CD4-positive, alpha-beta T cell (primary cell): ENCODE results near the gene RACK1. TPM values are rescaled to one million over a fixed set of nuclear protein-coding genes. Genes with fewer than 3 reads are reported as not detected.
A peak's percentile ranks its signal among the peaks of the same experiment; 100 is the strongest.
"Not testable (repeated sequence)": the region's sequence is repeated elsewhere in the genome, so short reads cannot be mapped to it uniquely, and the experiment has no call there.

Experiments used
- ATAC-seq: fragments of 200-7000 bp; cut with Tn5 transposase; one replicate; pipeline ENCODE4 v1.10.0; 2022; ENCODE audit warnings: mild to moderate bottlenecking; ENCODE audit not compliant: poor library complexity
- CTCF ChIA-PET: fragments of 350-600 bp; sonication (Branson Sonifier 250); formaldehyde crosslinking; loops from one replicate; lab custom pipeline; 2021; ENCODE audit warnings: antibody characterized with exemption, inconsistent platforms; lab: Charles Lee
- POLR2A ChIA-PET: fragments of 350-600 bp; sonication (Branson Sonifier 250); formaldehyde crosslinking; loops from one replicate; lab custom pipeline; 2021; ENCODE audit warnings: antibody characterized with exemption, inconsistent platforms; lab: Charles Lee
- DNase-seq, 14 experiments: peaks; one replicate each; pipeline ENCODE4 v3.0.0-alpha.2; 2013 to 2020; ENCODE audit warnings: mixed read lengths in 2 of 14
- H3K27ac ChIP-seq, 2 donors: one replicate each; pipeline versions ENCODE4 v1.5.1 to v1.7.0; 2013; ENCODE audit warnings: low read length in 2 of 2, low read depth in 1 of 2, mild to moderate bottlenecking in 1 of 2
- H3K27me3 ChIP-seq, 2 experiments: 1 replicate in 1 of 2; 2 replicates in 1 of 2; pipeline versions ENCODE4 v1.6.1 to v1.7.0; 2013; ENCODE audit warnings: low read length in 2 of 2, control low read depth in 1 of 2, mild to moderate bottlenecking in 1 of 2, moderate library complexity in 1 of 2; ENCODE audit not compliant: insufficient read depth in 2 of 2, control insufficient read depth in 1 of 2
- H3K36me3 ChIP-seq: one replicate; pipeline ENCODE4 v1.6.1; 2013; ENCODE audit warnings: low read length, control low read depth; ENCODE audit not compliant: insufficient read depth
- H3K4me1 ChIP-seq: one replicate; pipeline ENCODE4 v1.6.1; 2013; ENCODE audit warnings: low read length, control low read depth; ENCODE audit not compliant: insufficient read depth
- H3K4me3 ChIP-seq: one replicate; pipeline ENCODE4 v1.5.1; 2013; ENCODE audit warnings: mild to moderate bottlenecking, low read length, moderate library complexity
- H3K9me3 ChIP-seq, 2 experiments: 1 replicate in 1 of 2; 2 replicates in 1 of 2; pipeline versions ENCODE4 v1.6.1 to v1.7.0; 2013; ENCODE audit warnings: low read length in 2 of 2, mild to moderate bottlenecking in 2 of 2, control low read depth in 1 of 2, moderate library complexity in 1 of 2; ENCODE audit not compliant: control insufficient read depth in 1 of 2, insufficient read depth in 1 of 2
- H3K27ac Mint-ChIP-seq: one replicate; pipeline ENCODE4 v1.8.0; 2020; ENCODE audit warnings: mixed read lengths
- H3K27me3 Mint-ChIP-seq: one replicate; pipeline ENCODE4 v1.8.0; 2021; ENCODE audit warnings: mixed read lengths
- H3K36me3 Mint-ChIP-seq: one replicate; pipeline ENCODE4 v1.8.0; 2021; ENCODE audit warnings: low read depth, mixed read lengths
- H3K4me1 Mint-ChIP-seq: one replicate; pipeline ENCODE4 v1.8.0; 2021; ENCODE audit warnings: low read depth, mixed read lengths
- H3K4me3 Mint-ChIP-seq: one replicate; pipeline ENCODE4 v1.8.0; 2020; ENCODE audit warnings: mild to moderate bottlenecking, mixed read lengths
- H3K9me3 Mint-ChIP-seq: one replicate; pipeline ENCODE4 v1.8.0; 2020; ENCODE audit warnings: mixed read lengths
- intact Hi-C, 2 experiments: fragments of 100-400 bp; cut with DNase I in 1 of 2; cut with micrococcal nuclease in 1 of 2; formaldehyde crosslinking; loops; one replicate each; pipeline versions ENCODE4 v1.15.1 to v1.9.0; 2023 to 2025; cut with DNase I, micrococcal nuclease
- polyA plus RNA-seq, 2 donors: library from polyadenylated mRNA; unstranded; fragments of 120-200 nt; gene quantifications; one replicate each; pipeline ENCODE4 v1.2.1, GENCODE V29; 2013
- total RNA-seq, 174 experiments: library from RNA in 2 of 174; stranded (reverse) in 2 of 174; gene quantifications; one replicate each; pipeline ENCODE4 v1.2.3 and lab custom pipeline; 2021 to 2026
- TF ChIP-seq, protein P1 (sequence below): fragments of 200-600 bp; IDR thresholded peaks from one replicate; pipeline ENCODE4 v1.8.0; 2022; ENCODE audit warnings: antibody characterized with exemption, mild to moderate bottlenecking

RACK1 gene
- total RNA-seq, result 1,000 to 10,000 TPM; 2,499 to 2,682 TPM
- 3,429 TPM for polyA plus RNA-seq (2013, experiment 1 of 2)
- polyA plus RNA-seq (2013, experiment 2 of 2), result 3,467 TPM
- total RNA-seq (lab: John Stamatoyannopoulos, UW), result 1,034 to 2,481 (median 1,681) reads per million in 172 experiments

GRCh38 chr5:181243564-181244343, at the start of gene RACK1:
Gene RACK1, minus strand, starts transcription at chr5:181243906. Its CDS starts 106 bp downstream, at chr5:181243800.
- no peaks in the 10 kb centered on the region for H3K9me3 ChIP-seq
- peak within 1 kb of the TSS; percentile 95 for H3K4me3 Mint-ChIP-seq
- H3K27me3 ChIP-seq, result no peaks in the 10 kb centered on the region
- peak within 1 kb of the TSS; percentile 94 for H3K4me3 ChIP-seq
- peak within 1 kb of the TSS; percentile 81 to 90 for H3K27ac ChIP-seq
- no peaks in the 10 kb centered on the region for H3K27me3 Mint-ChIP-seq
- H3K4me1 ChIP-seq, result peaks cover 87% of the 10 kb centered on the region
- POLR2A ChIA-PET, result interaction anchor here (0.7 to 14.5 kb wide), 14 partner anchors 8 to 59 kb away, joined by 3 to 244 read pairs (median 6); partner anchors contain the start of genes TRIM41, TRIM52 and TRIM7
- peak within 1 kb of the TSS; percentile 96 for H3K27ac Mint-ChIP-seq
- TF ChIP-seq, protein P1, sequence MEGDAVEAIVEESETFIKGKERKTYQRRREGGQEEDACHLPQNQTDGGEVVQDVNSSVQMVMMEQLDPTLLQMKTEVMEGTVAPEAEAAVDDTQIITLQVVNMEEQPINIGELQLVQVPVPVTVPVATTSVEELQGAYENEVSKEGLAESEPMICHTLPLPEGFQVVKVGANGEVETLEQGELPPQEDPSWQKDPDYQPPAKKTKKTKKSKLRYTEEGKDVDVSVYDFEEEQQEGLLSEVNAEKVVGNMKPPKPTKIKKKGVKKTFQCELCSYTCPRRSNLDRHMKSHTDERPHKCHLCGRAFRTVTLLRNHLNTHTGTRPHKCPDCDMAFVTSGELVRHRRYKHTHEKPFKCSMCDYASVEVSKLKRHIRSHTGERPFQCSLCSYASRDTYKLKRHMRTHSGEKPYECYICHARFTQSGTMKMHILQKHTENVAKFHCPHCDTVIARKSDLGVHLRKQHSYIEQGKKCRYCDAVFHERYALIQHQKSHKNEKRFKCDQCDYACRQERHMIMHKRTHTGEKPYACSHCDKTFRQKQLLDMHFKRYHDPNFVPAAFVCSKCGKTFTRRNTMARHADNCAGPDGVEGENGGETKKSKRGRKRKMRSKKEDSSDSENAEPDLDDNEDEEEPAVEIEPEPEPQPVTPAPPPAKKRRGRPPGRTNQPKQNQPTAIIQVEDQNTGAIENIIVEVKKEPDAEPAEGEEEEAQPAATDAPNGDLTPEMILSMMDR, result no peak
- H3K36me3 ChIP-seq, result peaks cover 44% of the 10 kb centered on the region
- peaks cover 59% of the 10 kb centered on the region for H3K36me3 Mint-ChIP-seq
- no peaks in the 10 kb centered on the region for H3K9me3 Mint-ChIP-seq
- DNase-seq (peak; percentile 84 to 95 (median 88)), ATAC-seq (peak; percentile 75)
- CTCF ChIA-PET, result interaction anchor here (0.6 to 1.0 kb wide), 2 partner anchors 18 to 20 kb away, joined by 3 read pairs; partner anchors contain the start of gene TRIM52
- intact Hi-C loops, result loop anchor here (1.0 to 10.0 kb wide), 6 partner anchors 17 to 1619 kb away; partner anchors contain the start of genes HNRNPH1 (in 1 of the 2), MGAT1 (in 1 of the 2), TRIM7 (in 1 of the 2) and ZFP62 (in 1 of the 2)
- peaks cover 76% of the 10 kb centered on the region for H3K4me1 Mint-ChIP-seq

DNA sequence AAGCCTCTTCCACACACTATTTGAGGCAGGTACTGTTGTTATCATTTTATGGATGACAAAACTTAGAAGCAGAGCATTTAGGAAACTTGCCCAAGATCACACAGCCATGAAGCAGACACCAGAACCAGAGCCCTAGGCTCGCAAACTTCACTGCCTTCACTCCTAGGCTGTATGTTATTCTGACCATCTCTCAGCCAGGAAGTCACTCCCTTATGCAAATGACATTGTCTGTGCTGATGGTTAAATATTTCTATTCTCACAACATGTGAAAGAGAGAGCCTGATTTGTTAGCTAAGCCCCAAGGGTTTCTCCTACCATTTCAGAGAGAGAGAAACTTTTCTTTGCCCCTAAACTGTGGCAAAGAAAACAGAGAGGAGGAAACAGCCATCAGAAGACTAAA, 43.6 kb upstream of the RACK1 start:
- ATAC-seq, H3K36me3 Mint-ChIP-seq, H3K27ac ChIP-seq, H3K4me3 ChIP-seq, H3K4me1 Mint-ChIP-seq, H3K9me3 Mint-ChIP-seq, H3K4me3 Mint-ChIP-seq, CTCF ChIA-PET, H3K9me3 ChIP-seq, H3K36me3 ChIP-seq, intact Hi-C loops, H3K27me3 Mint-ChIP-seq, DNase-seq, H3K4me1 ChIP-seq, H3K27ac Mint-ChIP-seq, POLR2A ChIA-PET, H3K27me3 ChIP-seq: not testable (repeated sequence)

DNA sequence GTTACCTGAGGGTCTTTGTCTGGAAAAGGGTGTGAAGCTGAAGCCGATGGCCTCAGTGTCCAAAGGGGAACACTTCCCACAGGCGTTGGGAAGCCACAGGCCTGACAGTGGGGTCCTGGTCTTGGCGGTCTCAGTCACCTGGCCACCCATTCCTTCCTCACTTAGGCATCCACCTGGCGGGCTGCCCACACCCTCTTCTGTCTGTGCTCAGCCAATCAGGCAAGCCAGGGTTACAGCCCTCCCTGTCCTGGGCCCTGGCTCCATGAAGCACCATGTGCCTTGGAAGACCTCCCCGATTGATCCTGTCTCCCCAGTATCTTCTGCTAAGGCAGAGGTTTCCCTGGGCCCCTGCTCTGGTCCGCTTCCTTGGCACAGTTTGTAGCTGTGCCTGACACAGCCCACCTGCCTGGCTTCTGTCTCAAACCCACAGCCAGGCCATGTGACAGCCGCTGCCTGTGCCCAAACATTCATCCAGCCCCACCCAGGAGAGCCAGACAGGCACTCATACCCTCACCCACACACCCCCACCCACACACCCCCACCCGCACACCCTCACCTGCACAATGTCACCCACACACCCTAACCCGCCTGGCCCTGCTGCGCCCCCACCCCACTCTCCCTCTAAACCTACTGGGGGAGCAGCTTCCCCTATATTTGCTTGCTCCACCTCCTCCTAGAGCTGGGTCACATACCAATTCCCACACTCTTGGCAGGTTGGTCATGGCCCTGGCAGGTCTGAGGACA, 42.4 kb upstream of the RACK1 start:
- H3K4me3 ChIP-seq, H3K27me3 Mint-ChIP-seq, H3K36me3 Mint-ChIP-seq, DNase-seq, H3K9me3 ChIP-seq, H3K36me3 ChIP-seq, H3K27ac Mint-ChIP-seq, ATAC-seq, CTCF ChIA-PET, H3K27ac ChIP-seq, intact Hi-C loops, H3K4me1 ChIP-seq, H3K9me3 Mint-ChIP-seq, H3K4me3 Mint-ChIP-seq, POLR2A ChIA-PET, H3K4me1 Mint-ChIP-seq, H3K27me3 ChIP-seq: not testable (repeated sequence)

DNA sequence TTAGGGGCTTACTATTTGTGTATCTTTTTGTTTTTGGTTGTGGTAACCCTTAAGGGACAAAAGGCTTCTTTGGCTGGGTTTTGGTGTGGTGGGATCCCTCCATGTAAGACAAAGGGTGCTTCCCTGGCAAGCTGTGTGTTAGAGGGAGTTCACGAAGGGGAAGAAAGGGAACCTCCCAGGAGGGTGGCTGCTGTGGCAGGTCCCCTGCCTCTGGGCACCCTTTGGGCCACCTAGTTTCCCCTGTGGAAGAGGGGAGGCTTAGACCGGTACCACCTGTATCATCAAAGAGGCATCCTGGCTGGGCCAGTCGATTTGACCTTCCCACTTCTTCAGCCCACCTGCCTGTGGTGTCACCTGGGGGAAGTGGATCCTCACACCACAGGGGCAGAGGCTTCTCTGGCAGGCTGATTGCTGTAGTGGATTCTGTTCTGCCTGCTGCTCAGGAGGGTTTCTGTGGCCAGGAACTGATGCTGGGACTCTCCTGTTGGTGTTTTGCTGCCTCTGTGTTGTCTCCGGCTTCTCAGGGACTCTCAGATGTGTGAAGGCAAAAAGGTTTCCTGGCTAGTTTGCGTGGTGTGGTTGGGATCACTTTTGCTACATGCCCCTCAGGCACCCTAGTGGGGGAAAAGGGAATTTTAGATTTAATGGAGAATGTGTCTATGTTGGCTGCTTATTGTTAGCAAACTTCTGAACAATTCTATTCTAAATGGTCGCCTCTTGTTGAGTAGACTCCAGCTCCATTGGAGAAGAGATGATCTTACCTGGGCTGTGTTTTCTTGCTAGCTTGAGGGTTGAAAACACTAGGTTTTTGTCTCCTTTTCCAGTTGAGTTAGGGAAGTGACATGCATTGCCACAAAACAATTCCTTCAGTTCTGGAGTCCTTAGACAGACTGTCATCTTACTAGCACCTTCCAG, 40.4 kb upstream of the RACK1 start:
- H3K36me3 ChIP-seq, DNase-seq, H3K4me1 ChIP-seq, ATAC-seq, H3K4me3 ChIP-seq, intact Hi-C loops, H3K36me3 Mint-ChIP-seq, H3K9me3 Mint-ChIP-seq, H3K27ac ChIP-seq, POLR2A ChIA-PET, CTCF ChIA-PET, H3K27me3 ChIP-seq, H3K9me3 ChIP-seq, H3K27ac Mint-ChIP-seq, H3K4me3 Mint-ChIP-seq, H3K27me3 Mint-ChIP-seq, H3K4me1 Mint-ChIP-seq: not testable (repeated sequence)
